Kidney tubule cell (primary cell): ENCODE data around the gene TSHR.

Experiments used
- DNase-seq: peaks from one replicate; pipeline ENCODE4 v3.0.0-alpha.2; 2018; ENCODE audit warnings: low spot score

The TSHR gene

GRCh38 chr14:81138429-81138828 is 183.0 kb downstream of the TSHR start:
- no peak for DNase-seq

DNA sequence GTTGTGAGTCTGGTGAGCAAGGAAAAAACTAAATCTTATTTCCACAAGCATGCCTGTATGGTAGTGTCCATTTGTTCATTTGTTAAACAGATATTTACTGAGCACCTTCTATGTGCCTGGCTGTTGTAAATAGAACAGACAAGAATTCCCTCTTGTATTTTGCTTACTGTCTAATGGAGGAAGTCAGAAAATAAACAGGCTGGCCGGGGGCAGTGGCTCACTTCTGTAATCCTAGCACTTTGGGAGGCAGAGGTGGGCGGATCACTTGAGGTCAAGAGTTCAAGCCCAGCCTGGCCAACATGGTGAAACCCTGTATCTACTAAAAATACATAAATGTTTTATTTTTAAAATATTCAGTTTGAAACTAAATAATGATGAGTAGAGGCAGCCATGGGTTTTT is 186.0 kb downstream of the TSHR start:
- no peak for DNase-seq

DNA sequence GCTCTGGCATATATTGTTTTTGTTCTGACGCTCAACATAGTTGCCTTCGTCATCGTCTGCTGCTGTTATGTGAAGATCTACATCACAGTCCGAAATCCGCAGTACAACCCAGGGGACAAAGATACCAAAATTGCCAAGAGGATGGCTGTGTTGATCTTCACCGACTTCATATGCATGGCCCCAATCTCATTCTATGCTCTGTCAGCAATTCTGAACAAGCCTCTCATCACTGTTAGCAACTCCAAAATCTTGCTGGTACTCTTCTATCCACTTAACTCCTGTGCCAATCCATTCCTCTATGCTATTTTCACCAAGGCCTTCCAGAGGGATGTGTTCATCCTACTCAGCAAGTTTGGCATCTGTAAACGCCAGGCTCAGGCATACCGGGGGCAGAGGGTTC is 188.4 kb downstream of the TSHR start:
- no peak for DNase-seq

DNA sequence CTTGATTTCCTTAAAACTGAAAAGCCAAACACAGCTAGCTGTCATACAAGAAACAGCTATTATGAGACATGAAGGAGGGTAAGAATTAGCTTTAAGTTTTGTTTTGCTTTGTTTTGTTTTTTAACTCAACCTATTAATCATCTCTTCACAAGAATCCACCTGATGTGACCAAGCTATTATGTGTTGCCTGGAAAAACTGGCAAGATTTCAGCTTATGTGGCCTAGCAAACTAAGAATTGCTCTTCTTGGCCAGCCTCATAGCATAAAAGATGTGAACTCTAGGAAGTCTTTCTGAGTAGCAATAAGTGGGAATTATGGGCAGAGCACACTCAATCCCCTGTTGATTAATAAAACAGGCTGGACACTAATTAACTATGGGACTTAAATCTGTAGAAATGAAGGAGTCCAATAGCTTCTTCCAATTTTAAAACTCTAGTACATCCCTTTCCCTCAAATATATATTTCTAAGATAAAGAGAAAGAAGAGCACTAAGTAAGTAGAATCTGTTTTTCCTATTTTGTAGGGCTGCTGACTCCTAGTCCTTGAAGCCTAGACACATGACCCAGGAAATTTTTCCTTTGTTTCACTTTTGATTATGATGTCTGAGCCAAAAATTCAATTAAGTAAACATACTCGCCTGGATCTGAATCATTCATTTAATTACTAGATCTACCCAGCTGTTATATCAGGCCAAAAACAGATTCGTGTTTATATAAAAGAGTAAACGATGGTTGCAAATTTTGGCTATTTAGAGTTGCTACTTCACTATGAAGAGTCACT is 189.6 kb downstream of the TSHR start:
- DNase-seq: peak; percentile 38

DNA sequence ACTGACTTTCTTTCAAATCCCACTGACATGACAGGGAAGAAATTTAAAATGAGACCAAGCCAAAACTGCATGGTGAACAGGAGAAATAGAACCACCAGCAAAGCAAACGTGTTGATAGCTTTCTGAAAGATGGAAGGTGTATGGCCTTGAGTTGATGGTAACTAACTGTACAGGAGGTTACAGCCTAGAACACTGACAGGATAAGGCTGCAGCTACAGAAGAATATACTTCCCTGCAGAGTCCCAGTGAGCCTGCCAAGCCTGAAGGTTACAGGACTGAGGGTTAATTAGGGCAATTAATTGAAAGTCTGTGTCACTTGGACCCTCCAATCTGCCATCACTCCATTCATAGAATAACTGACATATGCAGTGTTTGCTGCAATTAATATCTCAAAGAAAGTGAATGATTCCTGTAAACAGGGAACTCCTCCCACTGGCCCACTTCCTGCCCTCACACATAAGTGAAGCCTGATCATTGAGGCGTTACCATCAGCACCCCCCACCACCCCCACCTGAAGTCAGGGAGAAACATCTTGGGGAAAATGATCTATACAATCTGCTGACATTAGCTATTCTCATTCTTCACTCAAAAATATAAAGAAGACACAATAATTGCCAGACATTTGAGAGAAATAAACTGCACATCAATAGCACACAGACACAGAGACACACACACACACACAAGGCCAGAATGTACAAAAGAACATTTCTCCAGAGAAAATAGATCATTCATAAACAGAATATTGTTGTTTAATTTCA is 191.9 kb downstream of the TSHR start:
- DNase-seq: no peak

- no peak for DNase-seq
Observed at GRCh38 chr14:81148635-81149034, 193.2 kb downstream of the TSHR start.

GRCh38 chr14:81153187-81153586 is 197.8 kb downstream of the TSHR start:
- no peak for DNase-seq

DNA sequence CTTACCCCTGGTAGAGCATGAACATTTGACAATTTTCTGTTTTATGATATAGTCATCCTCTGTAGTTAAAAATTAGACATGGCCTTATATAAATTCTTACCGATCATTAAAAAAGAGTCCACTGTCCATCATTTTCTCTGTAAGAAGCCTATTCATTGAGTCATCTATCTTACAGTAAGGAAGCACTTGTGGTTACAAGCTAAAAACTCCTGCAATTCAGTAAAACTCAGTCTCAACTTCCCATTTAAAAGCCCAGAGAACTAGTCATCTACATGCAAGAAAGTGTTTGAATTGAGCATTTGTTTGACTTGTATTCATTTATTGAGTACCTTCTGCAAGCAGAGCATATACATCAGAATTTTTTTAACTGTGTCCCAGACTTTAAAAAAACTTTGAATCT is 202.0 kb downstream of the TSHR start:
- DNase-seq: peak; percentile 63

- no peak for DNase-seq
Observed at GRCh38 chr14:81161088-81161487, 205.7 kb downstream of the TSHR start.

DNA sequence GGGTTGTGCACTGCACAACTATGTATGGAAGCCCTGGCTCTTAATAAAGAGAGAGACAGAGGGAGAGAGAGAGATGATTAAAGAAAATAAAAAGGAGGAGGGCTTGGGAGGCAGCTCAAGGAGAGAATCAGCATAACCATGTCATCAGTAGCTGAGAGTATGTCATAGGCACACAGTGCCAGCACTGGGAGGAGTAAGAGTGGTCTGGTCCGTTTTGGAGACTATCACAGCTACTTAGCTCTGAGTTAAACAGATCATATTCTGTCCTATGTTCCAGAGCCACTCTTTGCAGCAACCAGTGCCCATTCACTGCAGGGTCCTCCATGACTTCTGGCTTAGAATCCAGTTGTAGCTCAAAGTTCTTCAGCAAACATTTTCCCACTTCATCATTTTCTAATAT is 206.3 kb downstream of the TSHR start:
- DNase-seq: no peak

- peak; percentile 49 for DNase-seq
Observed at GRCh38 chr14:81162941-81163340, 207.5 kb downstream of the TSHR start.

GRCh38 chr14:81164167-81164774 is 208.8 kb downstream of the TSHR start:
- DNase-seq: peak; percentile 95

- DNase-seq: no peak
Observed at GRCh38 chr14:81165188-81165587, 209.8 kb downstream of the TSHR start.

GRCh38 chr14:81166121-81166520 is 210.7 kb downstream of the TSHR start:
- no peak for DNase-seq

DNA sequence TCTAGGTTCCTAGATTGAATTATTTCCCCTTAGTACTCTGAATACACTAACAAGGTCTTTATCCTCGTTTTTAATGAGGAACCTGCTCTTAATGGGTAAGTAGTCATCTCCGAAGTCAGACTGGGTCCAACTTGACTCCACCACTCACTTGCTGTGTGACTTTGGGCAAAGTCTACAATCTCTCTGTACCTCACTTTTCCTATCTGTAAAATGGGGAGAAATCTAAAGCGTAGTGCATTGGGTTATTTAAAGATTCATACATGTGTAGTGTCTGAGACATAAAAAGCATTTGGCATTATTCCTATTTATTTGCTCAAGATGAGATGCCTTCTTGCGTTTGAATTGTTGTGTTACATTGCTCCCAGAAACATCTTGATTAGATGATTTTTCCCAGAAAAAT is 213.8 kb downstream of the TSHR start:
- no peak for DNase-seq

GRCh38 chr14:81169711-81170103 is 214.3 kb downstream of the TSHR start:
- no peak for DNase-seq

- peak; percentile 90 for DNase-seq
Observed at GRCh38 chr14:81170104-81170828, 214.8 kb downstream of the TSHR start.

- DNase-seq: no peak
Observed at GRCh38 chr14:81170829-81171195, 215.4 kb downstream of the TSHR start.

- DNase-seq: no peak
Observed at GRCh38 chr14:81172353-81172752, 216.9 kb downstream of the TSHR start.

GRCh38 chr14:81172881-81173280 is 217.5 kb downstream of the TSHR start:
- DNase-seq: no peak

DNA sequence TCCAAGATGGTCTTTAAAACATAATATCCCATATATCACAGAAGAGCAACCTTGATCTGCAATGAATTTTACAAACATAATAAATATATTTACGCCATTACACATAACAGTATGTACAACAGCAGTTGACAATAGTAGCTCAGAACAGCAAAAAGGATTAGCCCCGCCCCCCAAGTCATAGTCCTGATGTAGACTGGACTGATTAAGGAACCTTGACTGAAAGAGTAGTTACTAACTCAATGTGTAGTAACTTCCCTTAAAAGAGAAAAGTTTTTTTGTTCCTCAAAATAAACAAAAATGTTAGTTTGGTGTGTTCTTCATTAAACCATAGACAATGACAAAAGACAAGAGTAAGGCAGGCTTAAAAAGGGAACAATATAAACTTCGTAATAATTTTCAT is 220.8 kb downstream of the TSHR start:
- DNase-seq: no peak

DNA sequence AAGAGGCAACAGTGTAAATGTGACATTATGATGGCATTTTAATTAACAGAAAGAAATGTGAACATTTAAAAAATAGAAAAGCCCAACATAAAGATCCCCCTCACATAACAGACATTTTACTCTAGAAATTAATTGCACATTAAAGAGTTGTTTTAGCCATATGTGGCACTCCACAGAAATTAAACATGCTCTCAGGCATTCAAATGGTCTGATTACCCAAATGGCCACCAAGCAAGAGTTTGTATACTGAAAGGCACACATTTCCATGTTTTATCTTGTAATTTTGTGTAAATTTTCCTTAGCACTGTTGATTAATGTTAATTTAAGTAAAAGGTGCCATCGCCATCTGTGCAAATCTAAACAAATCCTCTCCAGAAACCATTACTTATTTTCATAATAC is 221.8 kb downstream of the TSHR start:
- no peak for DNase-seq

GRCh38 chr14:81178063-81178462 is 222.6 kb downstream of the TSHR start:
- no peak for DNase-seq
